Measurements from ENCODE around the gene WAPL.
"Not testable (repeated sequence)": the region's sequence is repeated elsewhere in the genome, so short reads cannot be mapped to it uniquely, and the experiment has no call there.

DNA sequence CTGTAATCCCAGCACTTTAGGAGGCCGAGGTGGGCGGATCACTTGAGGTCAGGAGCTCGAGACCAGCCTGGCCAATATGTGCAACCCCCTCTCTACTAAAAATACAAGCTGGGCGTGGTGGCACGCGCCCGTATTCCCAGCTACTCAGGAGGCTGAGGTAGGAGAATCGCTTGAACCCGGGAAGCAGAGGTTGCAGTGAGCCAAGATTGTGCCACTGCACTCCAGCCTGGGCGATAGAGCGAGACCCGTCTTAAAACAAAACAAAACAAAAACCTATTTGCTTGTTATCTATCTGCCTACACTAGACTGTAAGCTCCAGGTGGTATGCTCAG, 132.5 kb downstream of the WAPL start:
- TF ChIP-seq, protein P1, sequence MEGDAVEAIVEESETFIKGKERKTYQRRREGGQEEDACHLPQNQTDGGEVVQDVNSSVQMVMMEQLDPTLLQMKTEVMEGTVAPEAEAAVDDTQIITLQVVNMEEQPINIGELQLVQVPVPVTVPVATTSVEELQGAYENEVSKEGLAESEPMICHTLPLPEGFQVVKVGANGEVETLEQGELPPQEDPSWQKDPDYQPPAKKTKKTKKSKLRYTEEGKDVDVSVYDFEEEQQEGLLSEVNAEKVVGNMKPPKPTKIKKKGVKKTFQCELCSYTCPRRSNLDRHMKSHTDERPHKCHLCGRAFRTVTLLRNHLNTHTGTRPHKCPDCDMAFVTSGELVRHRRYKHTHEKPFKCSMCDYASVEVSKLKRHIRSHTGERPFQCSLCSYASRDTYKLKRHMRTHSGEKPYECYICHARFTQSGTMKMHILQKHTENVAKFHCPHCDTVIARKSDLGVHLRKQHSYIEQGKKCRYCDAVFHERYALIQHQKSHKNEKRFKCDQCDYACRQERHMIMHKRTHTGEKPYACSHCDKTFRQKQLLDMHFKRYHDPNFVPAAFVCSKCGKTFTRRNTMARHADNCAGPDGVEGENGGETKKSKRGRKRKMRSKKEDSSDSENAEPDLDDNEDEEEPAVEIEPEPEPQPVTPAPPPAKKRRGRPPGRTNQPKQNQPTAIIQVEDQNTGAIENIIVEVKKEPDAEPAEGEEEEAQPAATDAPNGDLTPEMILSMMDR (IDR thresholded peaks at IDR 0.05) = not testable (repeated sequence)
- not testable (repeated sequence) for TF ChIP-seq POLR2A (IDR thresholded peaks at IDR 0.05)
